Activated T-cell treated with anti-CD3 and anti-CD28 coated beads, Interleukin-2, amount 50 U/mL, for 4 hours (primary cell): Measurements from ENCODE around the gene PRTG. TPM values are rescaled to one million over a fixed set of nuclear protein-coding genes. Genes with fewer than 3 reads are reported as not detected.
"Not testable (repeated sequence)": the region's sequence is repeated elsewhere in the genome, so short reads cannot be mapped to it uniquely, and the experiment has no call there.

Experiments
- ATAC-seq, 2 donors: fragments of 200-7000 bp; cut with Tn5 transposase; one replicate each; pipeline ENCODE4 v1.10.0; 2021
- DNase-seq: peaks from one replicate; pipeline ENCODE4 v3.0.0-alpha.2; 2020
- H3K27me3 Mint-ChIP-seq: one replicate; pipeline ENCODE4 v1.8.0; 2021; ENCODE audit warnings: low read depth, mixed read lengths
- H3K36me3 Mint-ChIP-seq: one replicate; pipeline ENCODE4 v1.8.0; 2022; ENCODE audit warnings: mixed read lengths; ENCODE audit not compliant: insufficient read depth
- H3K4me1 Mint-ChIP-seq: one replicate; pipeline ENCODE4 v1.8.0; 2021; ENCODE audit warnings: low read depth, mixed read lengths
- H3K4me3 Mint-ChIP-seq: one replicate; pipeline ENCODE4 v1.8.0; 2021; ENCODE audit warnings: mild to moderate bottlenecking, moderate library complexity, mixed read lengths
- H3K9me3 Mint-ChIP-seq: one replicate; pipeline ENCODE4 v1.8.0; 2021; ENCODE audit warnings: mixed read lengths
- total RNA-seq, 3 donors: library from RNA; stranded (reverse); gene quantifications; one replicate each; pipeline ENCODE4 v1.2.1, GENCODE V29; 2021

Gene PRTG
- total RNA-seq, 3 donors from 2014 or later, result not detected

- Mint-ChIP-seq H3K4me3 (no peak overlapping the region), H3K9me3 (no peaks in the 10 kb centered on the region), H3K36me3 (no peaks in the 10 kb centered on the region), H3K4me1 (no peaks in the 10 kb centered on the region), H3K27me3 (peaks cover 22% of the 10 kb centered on the region)
- no peak for ATAC-seq
- DNase-seq, result no peak
Measured at GRCh38 chr15:55736756-55737155, 6.2 kb downstream of the PRTG start.

DNA sequence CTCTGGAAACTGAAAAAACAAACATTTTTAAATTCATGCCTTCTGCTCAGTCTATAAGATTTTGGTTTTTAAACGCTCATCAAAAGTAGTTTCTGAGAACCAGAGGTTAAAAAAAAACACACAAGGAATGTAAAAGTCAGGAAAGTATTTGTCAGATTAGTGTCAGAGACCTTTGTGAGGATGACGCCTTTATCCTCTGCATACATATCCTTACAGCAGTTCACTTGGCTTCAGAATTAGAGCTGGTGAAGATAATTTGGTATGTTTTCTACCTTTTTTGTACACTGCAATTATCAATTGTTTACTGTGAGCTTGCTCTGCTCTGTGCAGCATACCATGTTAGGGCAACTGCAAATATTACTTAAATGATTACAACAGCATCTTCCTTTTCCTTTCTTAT, 8.3 kb downstream of the PRTG start:
- Mint-ChIP-seq H3K27me3 (peaks cover 23% of the 10 kb centered on the region), H3K4me1 (no peaks in the 10 kb centered on the region)

GRCh38 chr15:55733461-55733860, 9.5 kb downstream of the PRTG start:
- DNase-seq, H3K9me3 Mint-ChIP-seq, H3K4me3 Mint-ChIP-seq, H3K4me1 Mint-ChIP-seq, ATAC-seq, H3K36me3 Mint-ChIP-seq: not testable (repeated sequence)
- peaks cover 15% of the 10 kb centered on the region for H3K27me3 Mint-ChIP-seq

More for the DNA sequence above, 8.3 kb downstream of the PRTG start:
- DNase-seq (no peak), ATAC-seq (no peak)
- no peak overlapping the region for H3K4me3 Mint-ChIP-seq
- H3K9me3 Mint-ChIP-seq, result no peaks in the 10 kb centered on the region
- no peaks in the 10 kb centered on the region for H3K36me3 Mint-ChIP-seq

GRCh38 chr15:55721554-55722185, 21.3 kb downstream of the PRTG start:
- no peak for DNase-seq
- H3K36me3 Mint-ChIP-seq, result no peaks in the 10 kb centered on the region
- H3K27me3 Mint-ChIP-seq, result peaks cover 35% of the 10 kb centered on the region
- no peak for ATAC-seq
- no peaks in the 10 kb centered on the region for H3K9me3 Mint-ChIP-seq
- no peaks in the 10 kb centered on the region for H3K4me1 Mint-ChIP-seq
- H3K4me3 Mint-ChIP-seq, result no peak overlapping the region

- Mint-ChIP-seq H3K4me1 (no peaks in the 10 kb centered on the region), H3K4me3 (no peak overlapping the region)
- DNase-seq, result no peak
Measured at GRCh38 chr15:55715355-55716076, 27.4 kb downstream of the PRTG start.

DNA sequence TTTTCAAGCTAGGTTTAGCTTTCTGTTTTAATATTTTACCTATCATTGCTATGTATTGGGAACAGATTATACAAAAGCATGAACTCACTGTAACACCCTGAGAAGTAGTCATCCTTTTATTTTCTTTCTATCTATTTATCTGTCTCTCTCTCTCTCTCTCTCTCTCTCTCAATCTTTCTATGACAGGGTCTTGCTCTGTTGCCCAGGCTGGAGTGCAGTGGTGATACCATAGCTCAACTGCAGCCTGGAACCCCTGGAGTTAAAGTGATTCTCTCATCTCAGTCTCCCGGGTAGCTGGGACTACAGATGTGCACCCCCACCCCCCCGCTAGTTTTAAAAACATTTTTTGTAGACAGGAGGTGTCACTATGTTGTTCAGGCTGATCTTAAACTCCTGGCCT, 28.9 kb downstream of the PRTG start:
- H3K27me3 Mint-ChIP-seq, result peaks cover 19% of the 10 kb centered on the region
- H3K4me1 Mint-ChIP-seq, result no peaks in the 10 kb centered on the region
- no peak overlapping the region for H3K4me3 Mint-ChIP-seq
- DNase-seq (no peak), ATAC-seq (no peak)
- no peaks in the 10 kb centered on the region for H3K9me3 Mint-ChIP-seq
- no peaks in the 10 kb centered on the region for H3K36me3 Mint-ChIP-seq

More at GRCh38 chr15:55715355-55716076, 27.4 kb downstream of the PRTG start:
- Mint-ChIP-seq H3K36me3 (no peaks in the 10 kb centered on the region), H3K27me3 (peaks cover 23% of the 10 kb centered on the region), H3K9me3 (no peaks in the 10 kb centered on the region)
- no peak for ATAC-seq

DNA sequence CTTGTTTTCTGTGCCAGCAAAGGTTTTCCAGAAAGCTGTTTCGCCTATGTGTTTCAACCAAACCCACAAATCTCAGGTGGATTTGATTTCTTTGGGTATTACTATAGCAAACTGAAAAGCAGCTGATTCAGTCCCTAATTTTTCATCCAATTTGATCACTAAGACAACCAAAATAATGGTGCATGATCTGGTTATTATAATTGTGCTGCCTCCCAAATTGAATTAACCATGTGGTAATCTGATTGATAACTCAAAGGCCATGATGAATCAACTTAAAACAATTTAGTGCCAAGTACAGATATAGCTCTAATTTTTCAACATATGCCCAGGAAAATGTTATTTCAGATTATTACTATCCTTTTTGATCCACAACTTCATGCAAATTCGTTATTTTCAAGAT, 30.6 kb downstream of the PRTG start:
- H3K27me3 Mint-ChIP-seq, result peaks cover 15% of the 10 kb centered on the region
- H3K9me3 Mint-ChIP-seq, result no peaks in the 10 kb centered on the region
- DNase-seq, result no peak
- ATAC-seq, result no peak
- H3K4me3 Mint-ChIP-seq, result no peak overlapping the region
- no peaks in the 10 kb centered on the region for H3K36me3 Mint-ChIP-seq
- no peaks in the 10 kb centered on the region for H3K4me1 Mint-ChIP-seq

- no peak for DNase-seq
- ATAC-seq, result no peak
- H3K27me3 Mint-ChIP-seq, result peaks cover 13% of the 10 kb centered on the region
- H3K36me3 Mint-ChIP-seq, result no peaks in the 10 kb centered on the region
- H3K4me1 Mint-ChIP-seq, result no peaks in the 10 kb centered on the region
- H3K9me3 Mint-ChIP-seq, result no peaks in the 10 kb centered on the region
- H3K4me3 Mint-ChIP-seq, result no peak overlapping the region
Measured at GRCh38 chr15:55710286-55710685, 32.7 kb downstream of the PRTG start.

DNA sequence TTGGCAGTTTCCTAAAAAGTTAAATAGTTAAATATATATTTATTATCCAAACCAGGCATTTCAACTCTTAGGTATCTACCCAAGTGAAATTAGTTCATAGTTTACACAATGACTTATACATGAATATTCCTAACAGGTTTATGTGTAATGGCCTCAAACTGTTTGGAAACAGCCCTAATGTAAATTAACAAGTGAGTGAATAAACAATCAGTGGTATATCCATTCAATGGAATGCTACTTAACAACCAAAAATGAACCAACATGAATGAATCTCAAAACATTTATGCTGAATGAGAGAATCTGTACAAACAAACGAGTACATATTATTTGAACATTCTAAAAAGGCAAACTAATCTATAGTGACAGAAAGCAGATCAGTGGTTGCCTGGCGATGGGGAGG, 33.5 kb downstream of the PRTG start:
- DNase-seq (no peak), ATAC-seq (no peak)
- H3K4me1 Mint-ChIP-seq, result no peaks in the 10 kb centered on the region
- H3K4me3 Mint-ChIP-seq, result no peak overlapping the region
- H3K9me3 Mint-ChIP-seq, result no peaks in the 10 kb centered on the region
- H3K36me3 Mint-ChIP-seq, result no peaks in the 10 kb centered on the region
- H3K27me3 Mint-ChIP-seq, result peaks cover 11% of the 10 kb centered on the region

GRCh38 chr15:55708720-55709119, 34.2 kb downstream of the PRTG start:
- no peak for ATAC-seq
- H3K4me1 Mint-ChIP-seq, result peaks cover 2% of the 10 kb centered on the region
- no peaks in the 10 kb centered on the region for H3K36me3 Mint-ChIP-seq
- no peak for DNase-seq
- H3K27me3 Mint-ChIP-seq, result peaks cover 7% of the 10 kb centered on the region
- no peak overlapping the region for H3K4me3 Mint-ChIP-seq
- H3K9me3 Mint-ChIP-seq, result no peaks in the 10 kb centered on the region

DNA sequence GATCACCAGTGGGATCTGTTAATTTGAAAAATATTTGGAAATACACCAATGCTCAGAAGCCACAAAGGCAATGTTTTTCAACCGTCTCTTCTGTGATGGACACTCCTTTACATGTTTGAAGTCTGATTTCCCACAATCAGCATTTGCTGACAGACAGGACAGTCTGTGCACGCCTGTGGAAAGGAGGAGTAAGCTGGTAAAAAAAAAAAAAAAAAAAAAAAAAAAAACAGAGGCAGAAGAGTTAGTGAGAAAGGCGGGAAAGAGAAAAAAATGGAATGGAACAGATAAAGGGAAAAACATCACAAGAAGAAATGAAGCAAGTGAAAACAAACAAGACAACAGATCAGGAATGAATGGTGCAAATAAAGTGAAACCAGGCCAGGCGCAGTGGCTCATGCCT, 35.0 kb downstream of the PRTG start:
- peaks cover 2% of the 10 kb centered on the region for H3K4me1 Mint-ChIP-seq
- H3K36me3 Mint-ChIP-seq, result no peaks in the 10 kb centered on the region
- peaks cover 7% of the 10 kb centered on the region for H3K27me3 Mint-ChIP-seq
- DNase-seq (no peak), ATAC-seq (no peak)
- H3K9me3 Mint-ChIP-seq, result no peaks in the 10 kb centered on the region
- H3K4me3 Mint-ChIP-seq, result no peak overlapping the region

- H3K9me3 Mint-ChIP-seq, result no peaks in the 10 kb centered on the region
- no peak overlapping the region for H3K4me3 Mint-ChIP-seq
- H3K27me3 Mint-ChIP-seq, result peaks cover 7% of the 10 kb centered on the region
- peaks cover 2% of the 10 kb centered on the region for H3K4me1 Mint-ChIP-seq
- no peaks in the 10 kb centered on the region for H3K36me3 Mint-ChIP-seq
- no peak for DNase-seq
- ATAC-seq, result no peak
Measured at GRCh38 chr15:55707518-55707917, 35.4 kb downstream of the PRTG start.

DNA sequence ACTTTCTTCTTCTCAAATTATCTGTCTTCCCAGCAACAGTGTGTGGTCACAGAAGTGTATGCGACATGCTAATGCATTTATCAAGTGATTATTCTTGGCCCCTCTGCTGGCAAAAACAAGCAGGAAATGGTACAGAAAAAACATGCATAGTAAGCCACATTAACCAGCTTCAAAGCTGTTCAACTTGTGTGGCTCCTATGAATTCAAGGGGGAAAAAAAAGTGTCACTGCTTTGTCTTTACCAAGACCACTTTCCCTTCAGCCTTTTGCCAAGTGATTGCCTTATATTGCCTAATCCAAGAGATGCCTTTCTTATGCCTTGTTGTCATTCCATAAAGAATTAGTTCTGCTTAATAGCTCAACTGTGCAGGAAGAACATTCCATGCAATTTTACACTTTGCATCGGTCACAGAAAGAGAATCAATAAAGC, 39.1 kb downstream of the PRTG start:
- no peak for ATAC-seq
- H3K27me3 Mint-ChIP-seq, result peaks cover 2% of the 10 kb centered on the region

GRCh38 chr15:55700876-55701275, 42.1 kb downstream of the PRTG start:
- Mint-ChIP-seq H3K36me3 (no peaks in the 10 kb centered on the region), H3K4me3 (no peak overlapping the region), H3K9me3 (no peaks in the 10 kb centered on the region), H3K4me1 (peaks cover 2% of the 10 kb centered on the region), H3K27me3 (no peaks in the 10 kb centered on the region)
- no peak for DNase-seq
- no peak for ATAC-seq

More for the DNA sequence above, 39.1 kb downstream of the PRTG start:
- DNase-seq, result no peak
- Mint-ChIP-seq H3K4me1 (peaks cover 2% of the 10 kb centered on the region), H3K4me3 (no peak overlapping the region), H3K9me3 (no peaks in the 10 kb centered on the region), H3K36me3 (no peaks in the 10 kb centered on the region)

DNA sequence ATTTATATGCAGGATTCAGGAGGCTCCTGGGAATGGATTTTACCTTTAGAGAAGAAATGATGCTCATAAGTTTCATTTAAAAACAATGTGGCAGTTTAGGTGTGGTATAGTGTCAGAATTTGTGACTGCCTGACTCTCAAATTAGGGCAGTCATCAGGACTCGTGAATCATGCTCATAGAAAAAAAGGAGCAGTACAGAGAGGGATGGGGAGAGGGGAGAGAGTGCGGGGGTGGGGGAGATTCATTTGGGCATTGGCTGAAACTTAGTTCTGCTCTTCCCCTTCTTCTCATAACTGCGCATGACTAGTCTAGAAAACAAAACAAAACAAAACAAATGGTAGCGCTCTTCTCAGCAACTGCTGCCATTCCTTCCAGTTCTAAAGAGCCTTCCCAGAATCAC, 44.3 kb downstream of the PRTG start:
- H3K4me3 Mint-ChIP-seq, result no peak overlapping the region
- DNase-seq, result no peak
- H3K4me1 Mint-ChIP-seq, result peaks cover 1% of the 10 kb centered on the region
- ATAC-seq, result no peak
- no peaks in the 10 kb centered on the region for H3K36me3 Mint-ChIP-seq
- no peaks in the 10 kb centered on the region for H3K9me3 Mint-ChIP-seq
- no peaks in the 10 kb centered on the region for H3K27me3 Mint-ChIP-seq
